ENCODE results near the gene ROMO1.

The ROMO1 gene

DNA sequence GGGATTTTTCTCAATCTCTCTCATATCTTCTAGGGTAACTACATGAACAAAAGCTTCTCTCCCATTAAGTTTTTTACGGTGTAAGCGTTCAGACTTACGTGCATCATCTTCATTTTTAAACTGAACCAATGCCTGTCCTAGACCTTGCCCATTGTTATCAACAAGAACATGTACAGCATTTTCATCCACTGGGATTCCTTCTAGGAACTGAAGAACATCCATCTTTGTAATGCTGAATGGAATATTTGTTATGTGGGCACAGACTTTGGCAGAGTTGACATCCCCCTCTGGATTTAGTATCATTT, 45.8 kb upstream of the ROMO1 start:
- Histone ChIP-seq H3K9ac (ENCODE audit: low read length) (no peak overlapping the region), H3K4me3 (ENCODE audit: low read length) (no peak overlapping the region), H3K79me2 (ENCODE audit: low read length) (peaks cover 100% of the 10 kb centered on the region), H3K36me3 (replicated peaks; ENCODE audit: low read depth, low read length) (peaks cover 62% of the 10 kb centered on the region), H3K4me1 (ENCODE audit: low read length) (no peaks in the 10 kb centered on the region), H3K27ac (ENCODE audit: low read length) (no peak overlapping the region), H2AFZ (ENCODE audit: low read depth, low read length) (no peak overlapping the region), H4K20me1 (ENCODE audit: insufficient read depth, low read length) (peaks cover 91% of the 10 kb centered on the region), H3K27me3 (ENCODE audit: low read depth, low read length) (no peaks in the 10 kb centered on the region), H3K9me3 (ENCODE audit: insufficient read depth, low read length) (no peaks in the 10 kb centered on the region), H3K4me2 (ENCODE audit: low read length) (no peak overlapping the region)
- TF ChIP-seq EZH2phosphoT487 (IDR thresholded peaks at IDR 0.05; ENCODE audit: low read depth), result no peak
- TF ChIP-seq, protein P1, sequence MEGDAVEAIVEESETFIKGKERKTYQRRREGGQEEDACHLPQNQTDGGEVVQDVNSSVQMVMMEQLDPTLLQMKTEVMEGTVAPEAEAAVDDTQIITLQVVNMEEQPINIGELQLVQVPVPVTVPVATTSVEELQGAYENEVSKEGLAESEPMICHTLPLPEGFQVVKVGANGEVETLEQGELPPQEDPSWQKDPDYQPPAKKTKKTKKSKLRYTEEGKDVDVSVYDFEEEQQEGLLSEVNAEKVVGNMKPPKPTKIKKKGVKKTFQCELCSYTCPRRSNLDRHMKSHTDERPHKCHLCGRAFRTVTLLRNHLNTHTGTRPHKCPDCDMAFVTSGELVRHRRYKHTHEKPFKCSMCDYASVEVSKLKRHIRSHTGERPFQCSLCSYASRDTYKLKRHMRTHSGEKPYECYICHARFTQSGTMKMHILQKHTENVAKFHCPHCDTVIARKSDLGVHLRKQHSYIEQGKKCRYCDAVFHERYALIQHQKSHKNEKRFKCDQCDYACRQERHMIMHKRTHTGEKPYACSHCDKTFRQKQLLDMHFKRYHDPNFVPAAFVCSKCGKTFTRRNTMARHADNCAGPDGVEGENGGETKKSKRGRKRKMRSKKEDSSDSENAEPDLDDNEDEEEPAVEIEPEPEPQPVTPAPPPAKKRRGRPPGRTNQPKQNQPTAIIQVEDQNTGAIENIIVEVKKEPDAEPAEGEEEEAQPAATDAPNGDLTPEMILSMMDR (IDR thresholded peaks at IDR 0.05; ENCODE audit: low read depth, low read length), result no peak

- H3K4me1 ChIP-seq (ENCODE audit: low read length), result no peaks in the 10 kb centered on the region
- H3K9me3 ChIP-seq (ENCODE audit: insufficient read depth, low read length), result no peaks in the 10 kb centered on the region
- H4K20me1 ChIP-seq (ENCODE audit: insufficient read depth, low read length), result peaks cover 91% of the 10 kb centered on the region
- H2AFZ ChIP-seq (ENCODE audit: low read depth, low read length), result no peak overlapping the region
- H3K79me2 ChIP-seq (ENCODE audit: low read length), result peaks cover 100% of the 10 kb centered on the region
- TF ChIP-seq, protein P1 (IDR thresholded peaks at IDR 0.05; ENCODE audit: low read depth, low read length), result no peak
- no peak for TF ChIP-seq EZH2phosphoT487 (IDR thresholded peaks at IDR 0.05; ENCODE audit: low read depth)
- no peak overlapping the region for H3K9ac ChIP-seq (ENCODE audit: low read length)
- H3K27ac ChIP-seq (ENCODE audit: low read length), result no peak overlapping the region
- no peaks in the 10 kb centered on the region for H3K27me3 ChIP-seq (ENCODE audit: low read depth, low read length)
- H3K36me3 ChIP-seq (replicated peaks; ENCODE audit: low read depth, low read length), result peaks cover 58% of the 10 kb centered on the region
- H3K4me2 ChIP-seq (ENCODE audit: low read length), result no peak overlapping the region
- no peak overlapping the region for H3K4me3 ChIP-seq (ENCODE audit: low read length)
Observed at GRCh38 chr20:35653893-35654292, 45.3 kb upstream of the ROMO1 start.

GRCh38 chr20:35654415-35654814, 44.8 kb upstream of the ROMO1 start:
- no peak overlapping the region for H3K4me3 ChIP-seq (ENCODE audit: low read length)
- H3K9me3 ChIP-seq (ENCODE audit: insufficient read depth, low read length), result no peaks in the 10 kb centered on the region
- no peaks in the 10 kb centered on the region for H3K27me3 ChIP-seq (ENCODE audit: low read depth, low read length)
- H3K4me2 ChIP-seq (ENCODE audit: low read length), result no peak overlapping the region
- H3K79me2 ChIP-seq (ENCODE audit: low read length), result peaks cover 100% of the 10 kb centered on the region
- no peaks in the 10 kb centered on the region for H3K4me1 ChIP-seq (ENCODE audit: low read length)
- peaks cover 53% of the 10 kb centered on the region for H3K36me3 ChIP-seq (replicated peaks; ENCODE audit: low read depth, low read length)
- H4K20me1 ChIP-seq (ENCODE audit: insufficient read depth, low read length), result peaks cover 91% of the 10 kb centered on the region
- H3K9ac ChIP-seq (ENCODE audit: low read length), result no peak overlapping the region
- no peak overlapping the region for H3K27ac ChIP-seq (ENCODE audit: low read length)
- H2AFZ ChIP-seq (ENCODE audit: low read depth, low read length), result no peak overlapping the region
- TF ChIP-seq, protein P1 (IDR thresholded peaks at IDR 0.05; ENCODE audit: low read depth, low read length), result no peak
- no peak for TF ChIP-seq EZH2phosphoT487 (IDR thresholded peaks at IDR 0.05; ENCODE audit: low read depth)

- Histone ChIP-seq H2AFZ (ENCODE audit: low read depth, low read length) (no peak overlapping the region), H3K36me3 (replicated peaks; ENCODE audit: low read depth, low read length) (peaks cover 41% of the 10 kb centered on the region), H3K4me3 (ENCODE audit: low read length) (no peak overlapping the region), H4K20me1 (ENCODE audit: insufficient read depth, low read length) (peaks cover 97% of the 10 kb centered on the region), H3K79me2 (ENCODE audit: low read length) (peaks cover 100% of the 10 kb centered on the region), H3K27ac (ENCODE audit: low read length) (no peak overlapping the region), H3K4me1 (ENCODE audit: low read length) (peaks cover 16% of the 10 kb centered on the region), H3K9ac (ENCODE audit: low read length) (no peak overlapping the region), H3K4me2 (ENCODE audit: low read length) (no peak overlapping the region), H3K27me3 (ENCODE audit: low read depth, low read length) (no peaks in the 10 kb centered on the region), H3K9me3 (ENCODE audit: insufficient read depth, low read length) (no peaks in the 10 kb centered on the region)
- no peak for TF ChIP-seq EZH2phosphoT487 (IDR thresholded peaks at IDR 0.05; ENCODE audit: low read depth)
- TF ChIP-seq, protein P1 (IDR thresholded peaks at IDR 0.05; ENCODE audit: low read depth, low read length), result no peak
Observed at GRCh38 chr20:35657271-35657670, 41.9 kb upstream of the ROMO1 start.
